Neural cell (in vitro differentiated cells): ENCODE data around the gene PDE6H. TPM values are rescaled to one million over a fixed set of nuclear protein-coding genes. Genes with fewer than 3 reads are reported as not detected.

Experiments used
- H2AFZ ChIP-seq: fragments of 200-600, 300-800 bp; sonication (generic), shearing (Covaris generic); 2 replicates; pipeline ENCODE4 v1.6.0; 2014; ENCODE audit warnings: low read depth, mild to moderate bottlenecking, antibody characterized with exemption, low read length, moderate library complexity
- H3F3A ChIP-seq: fragments of 200-600 bp; shearing (Covaris generic); 2 replicates; pipeline ENCODE4 v1.6.1; 2016; ENCODE audit warnings: mild to moderate bottlenecking, moderate library complexity, mixed read lengths, antibody characterized with exemption, low read length; ENCODE audit not compliant: insufficient read depth, poor library complexity, severe bottlenecking
- H3K27ac ChIP-seq: fragments of 200-600, 300-800 bp; sonication (generic), shearing (Covaris generic); 2 replicates; pipeline ENCODE4 v1.5.1; 2014; ENCODE audit warnings: mild to moderate bottlenecking, low read length, moderate library complexity
- H3K27me3 ChIP-seq: fragments of 300-800, 200-600 bp; sonication (generic), shearing (Covaris generic); 2 replicates; pipeline ENCODE4 v1.6.0; 2014; ENCODE audit warnings: mild to moderate bottlenecking, low read depth, low read length, moderate library complexity; ENCODE audit not compliant: insufficient read depth
- H3K36me3 ChIP-seq: fragments of 300-800, 200-600 bp; sonication (generic), shearing (Covaris generic); 2 replicates; pipeline ENCODE4 v1.5.1; 2014; ENCODE audit warnings: mild to moderate bottlenecking, antibody characterized with exemption, low read length, moderate library complexity; ENCODE audit not compliant: insufficient read depth
- H3K4me2 ChIP-seq: fragments of 300-800, 200-600 bp; sonication (generic), shearing (Covaris generic); 2 replicates; pipeline ENCODE4 v1.6.0; 2014; ENCODE audit warnings: mild to moderate bottlenecking, low read length
- H3K4me3 ChIP-seq: fragments of 300-800, 200-600 bp; sonication (generic), shearing (Covaris generic); 2 replicates; pipeline ENCODE4 v1.5.1; 2014; ENCODE audit warnings: mild to moderate bottlenecking, low read length, moderate library complexity
- H3K79me2 ChIP-seq: fragments of 200-600 bp; shearing (Covaris generic); replicated peaks from 2 replicates; pipeline ENCODE4 v1.6.0; 2014; ENCODE audit warnings: mild to moderate bottlenecking, low read length, moderate library complexity; ENCODE audit not compliant: insufficient read depth
- H3K9ac ChIP-seq: fragments of 300-800, 200-600 bp; sonication (generic), shearing (Covaris generic); 2 replicates; pipeline ENCODE4 v1.6.1; 2016; ENCODE audit warnings: mild to moderate bottlenecking, low read length, mixed read lengths
- H3K9me2 ChIP-seq: fragments of 200-600 bp; shearing (Covaris generic); 2 replicates; pipeline ENCODE4 v1.6.1; 2016; ENCODE audit warnings: mild to moderate bottlenecking, low read length, mixed read lengths; ENCODE audit not compliant: insufficient read depth
- H3K9me3 ChIP-seq: fragments of 200-600, 300-800 bp; sonication (generic), shearing (Covaris generic); 2 replicates; pipeline ENCODE4 v1.6.1; 2016; ENCODE audit warnings: mild to moderate bottlenecking, mixed run types, low read length, moderate library complexity, mixed read lengths
- H4K20me1 ChIP-seq: fragments of 200-600 bp; shearing (Covaris generic); 2 replicates; pipeline ENCODE4 v1.6.1; 2016; ENCODE audit warnings: mild to moderate bottlenecking, mixed run types; ENCODE audit not compliant: insufficient read depth
- CTCF ChIP-seq: fragments of 450-650 bp; IDR thresholded peaks from 2 replicates; pipeline ENCODE4 v1.5.1; 2014; ENCODE audit warnings: antibody characterized with exemption, mild to moderate bottlenecking, moderate library complexity; ENCODE audit not compliant: poor library complexity, severe bottlenecking
- EP300 ChIP-seq: fragments of 450-650 bp; conservative IDR thresholded peaks from 2 replicates; pipeline ENCODE4 v1.6.1; 2014; ENCODE audit warnings: antibody characterized with exemption, mild to moderate bottlenecking, moderate library complexity; ENCODE audit not compliant: poor library complexity, severe bottlenecking
- EZH2 ChIP-seq: fragments of 200-600, 300-800 bp; shearing (Covaris generic), sonication (generic); IDR thresholded peaks from 2 replicates; pipeline ENCODE4 v1.6.1; 2014; ENCODE audit warnings: antibody characterized with exemption, low read length, borderline replicate concordance, mild to moderate bottlenecking; ENCODE audit not compliant: insufficient read depth, poor library complexity, severe bottlenecking
- MXI1 ChIP-seq: fragments of 450-650 bp; conservative IDR thresholded peaks from 2 replicates; pipeline ENCODE4 v1.6.1; 2014; ENCODE audit warnings: antibody characterized with exemption, mild to moderate bottlenecking; ENCODE audit not compliant: poor library complexity, severe bottlenecking
- POLR2AphosphoS5 ChIP-seq: IDR thresholded peaks from 2 replicates; pipeline ENCODE4 v1.6.1; 2012
- RAD21 ChIP-seq: fragments of 450-650 bp; conservative IDR thresholded peaks from 2 replicates; pipeline ENCODE4 v1.6.1; 2014; ENCODE audit warnings: antibody characterized with exemption, mild to moderate bottlenecking, moderate library complexity
- REST ChIP-seq: IDR thresholded peaks from 2 replicates; pipeline ENCODE4 v1.6.1; 2012; ENCODE audit warnings: borderline replicate concordance
- SMC3 ChIP-seq: fragments of 450-650 bp; conservative IDR thresholded peaks from 2 replicates; pipeline ENCODE4 v1.6.1; 2014; ENCODE audit warnings: antibody characterized with exemption, mild to moderate bottlenecking, moderate library complexity; ENCODE audit not compliant: poor library complexity
- TAF1 ChIP-seq: IDR thresholded peaks from 2 replicates; pipeline ENCODE4 v1.6.1; 2012; ENCODE audit warnings: low read depth
- polyA plus RNA-seq: library from polyadenylated mRNA; depleted of rRNA; stranded (reverse); fragments of >200 nt; gene quantifications from 2 replicates; pipeline ENCODE4 v1.2.3, GENCODE V29; 2014

Gene PDE6H
- polyA plus RNA-seq, 1 donor from 2014 or later: not detected

- H3K9me3 ChIP-seq: no peaks in the 10 kb centered on the region
- H3K27ac ChIP-seq: no peak overlapping the region
- H3K4me3 ChIP-seq: no peak overlapping the region
- TF ChIP-seq TAF1: no peak
- TF ChIP-seq REST: no peak
- no peak for TF ChIP-seq MXI1
- TF ChIP-seq EZH2: no peak
- no peak for TF ChIP-seq EP300
- no peak for TF ChIP-seq SMC3
- no peak for TF ChIP-seq POLR2AphosphoS5
- no peak for TF ChIP-seq RAD21
- no peak for TF ChIP-seq CTCF
- no peak overlapping the region for H2AFZ ChIP-seq
- no peaks in the 10 kb centered on the region for H4K20me1 ChIP-seq
- H3K27me3 ChIP-seq: no peaks in the 10 kb centered on the region
- no peaks in the 10 kb centered on the region for H3F3A ChIP-seq
- no peaks in the 10 kb centered on the region for H3K79me2 ChIP-seq
- H3K36me3 ChIP-seq: no peaks in the 10 kb centered on the region
- no peaks in the 10 kb centered on the region for H3K9me2 ChIP-seq
- H3K4me2 ChIP-seq: no peak overlapping the region
- H3K9ac ChIP-seq: no peak overlapping the region
Observed at GRCh38 chr12:14931359-14931758, 41.5 kb upstream of the PDE6H start.

- no peak overlapping the region for H3K4me3 ChIP-seq
- TF ChIP-seq SMC3 (no peak), MXI1 (no peak), EZH2 (no peak), RAD21 (no peak), CTCF (no peak), REST (no peak), EP300 (no peak), POLR2AphosphoS5 (no peak), TAF1 (no peak)
- no peaks in the 10 kb centered on the region for H3K79me2 ChIP-seq
- H3F3A ChIP-seq: no peaks in the 10 kb centered on the region
- H3K36me3 ChIP-seq: no peaks in the 10 kb centered on the region
- H3K4me2 ChIP-seq: no peak overlapping the region
- no peak overlapping the region for H3K27ac ChIP-seq
- H3K9ac ChIP-seq: no peak overlapping the region
- H3K9me2 ChIP-seq: no peaks in the 10 kb centered on the region
- no peak overlapping the region for H2AFZ ChIP-seq
- H3K27me3 ChIP-seq: no peaks in the 10 kb centered on the region
- no peaks in the 10 kb centered on the region for H3K9me3 ChIP-seq
- H4K20me1 ChIP-seq: no peaks in the 10 kb centered on the region
Observed at GRCh38 chr12:14931791-14932560, 40.9 kb upstream of the PDE6H start.
